Cardiac muscle cell (in vitro differentiated cells and primary cell): Measurements from ENCODE around the gene AFAP1L1. TPM values are rescaled to one million over a fixed set of nuclear protein-coding genes. Genes with fewer than 3 reads are reported as not detected.

Source experiments
- DNase-seq, 2 donors: peaks; one replicate each; pipeline versions ENCODE4 v3.0.0 to v3.0.0-alpha.2; 2010 to 2017; ENCODE audit warnings: low read depth in 1 of 2, low spot score in 1 of 2
- H3K27ac ChIP-seq: fragments of 200-600 bp; sonication (generic); 2 replicates; pipeline ENCODE4 v1.5.1; 2016
- H3K27me3 ChIP-seq: fragments of 200-600 bp; sonication (generic); 2 replicates; pipeline ENCODE4 v1.6.0; 2016; ENCODE audit warnings: control low read depth
- H3K36me3 ChIP-seq: fragments of 200-600 bp; sonication (generic); 2 replicates; pipeline ENCODE4 v1.5.1; 2016; ENCODE audit warnings: control low read depth
- H3K4me1 ChIP-seq: fragments of 200-600 bp; sonication (generic); 2 replicates; pipeline ENCODE4 v1.8.1; 2017; ENCODE audit warnings: low read depth, mild to moderate bottlenecking, mixed run types
- H3K4me3 ChIP-seq: fragments of 200-600 bp; sonication (generic); 2 replicates; pipeline ENCODE4 v1.5.1; 2016; ENCODE audit warnings: mild to moderate bottlenecking
- H3K9me3 ChIP-seq: fragments of 200-600 bp; sonication (generic); 2 replicates; pipeline ENCODE4 v1.5.1; 2017; ENCODE audit warnings: low read depth, mild to moderate bottlenecking, control low read depth
- CTCF ChIP-seq: IDR thresholded peaks from 2 replicates; pipeline ENCODE4 v1.5.1; 2012; ENCODE audit warnings: low read depth, mild to moderate bottlenecking, low read length
- polyA plus RNA-seq: library from polyadenylated mRNA; unstranded; fragments of >200 nt; fragmentation: Nextera tagmentation; extraction: Ambion mirVana; gene quantifications from 2 replicates; pipeline ENCODE4 v1.2.1, GENCODE V29; 2016
- total RNA-seq: library from RNA; depleted of rRNA; stranded (reverse); fragments of >200 nt; gene quantifications from 2 replicates; pipeline ENCODE4 v1.2.3, GENCODE V29; 2016

The AFAP1L1 gene
- total and polyA plus RNA-seq, 2 experiments from 2014 or later: 24.0 to 39.3 TPM

GRCh38 chr5:149367249-149367971 lies 95.8 kb downstream of the AFAP1L1 start:
- Histone ChIP-seq H3K27me3 (no peaks in the 10 kb centered on the region), H3K27ac (no peak overlapping the region), H3K4me3 (no peak overlapping the region), H3K9me3 (no peaks in the 10 kb centered on the region), H3K36me3 (no peaks in the 10 kb centered on the region), H3K4me1 (peaks cover 18% of the 10 kb centered on the region)
- DNase-seq: peak; percentile 78 to 81
- TF ChIP-seq CTCF: peak; percentile 91

- DNase-seq: no peak
- Histone ChIP-seq H3K27ac (no peak overlapping the region), H3K9me3 (no peaks in the 10 kb centered on the region)
These were observed 96.5 kb downstream of the AFAP1L1 start for GRCh38 chr5:149367972-149368645.

GRCh38 chr5:149370878-149371277 lies 99.2 kb downstream of the AFAP1L1 start:
- no peak for TF ChIP-seq CTCF
- Histone ChIP-seq H3K9me3 (no peaks in the 10 kb centered on the region), H3K27me3 (no peaks in the 10 kb centered on the region), H3K4me1 (peaks cover 25% of the 10 kb centered on the region), H3K36me3 (no peaks in the 10 kb centered on the region), H3K4me3 (no peak overlapping the region), H3K27ac (no peak overlapping the region)
- no peak for DNase-seq

More at GRCh38 chr5:149367972-149368645, 96.5 kb downstream of the AFAP1L1 start:
- TF ChIP-seq CTCF: no peak
- H3K4me1 ChIP-seq: peaks cover 25% of the 10 kb centered on the region
- H3K4me3 ChIP-seq: no peak overlapping the region
- no peaks in the 10 kb centered on the region for H3K36me3 ChIP-seq
- no peaks in the 10 kb centered on the region for H3K27me3 ChIP-seq

- DNase-seq: peak; percentile 63 to 74
- Histone ChIP-seq H3K9me3 (no peaks in the 10 kb centered on the region), H3K36me3 (no peaks in the 10 kb centered on the region), H3K27me3 (no peaks in the 10 kb centered on the region), H3K27ac (peak overlapping the region; percentile 86), H3K4me3 (no peak overlapping the region), H3K4me1 (peaks cover 25% of the 10 kb centered on the region)
- TF ChIP-seq CTCF: peak; percentile 88
These were observed 99.8 kb downstream of the AFAP1L1 start for GRCh38 chr5:149371296-149371962.

- no peak overlapping the region for H3K4me3 ChIP-seq
- H3K27me3 ChIP-seq: no peaks in the 10 kb centered on the region
- H3K27ac ChIP-seq: peak overlapping the region; percentile 86
- no peak for TF ChIP-seq CTCF
- no peaks in the 10 kb centered on the region for H3K36me3 ChIP-seq
- no peak for DNase-seq
- H3K9me3 ChIP-seq: no peaks in the 10 kb centered on the region
- H3K4me1 ChIP-seq: peaks cover 25% of the 10 kb centered on the region
These were observed 100.6 kb downstream of the AFAP1L1 start for GRCh38 chr5:149372076-149372795.
